ENCODE measurements around the gene SPARCL1.

The SPARCL1 gene

DNA sequence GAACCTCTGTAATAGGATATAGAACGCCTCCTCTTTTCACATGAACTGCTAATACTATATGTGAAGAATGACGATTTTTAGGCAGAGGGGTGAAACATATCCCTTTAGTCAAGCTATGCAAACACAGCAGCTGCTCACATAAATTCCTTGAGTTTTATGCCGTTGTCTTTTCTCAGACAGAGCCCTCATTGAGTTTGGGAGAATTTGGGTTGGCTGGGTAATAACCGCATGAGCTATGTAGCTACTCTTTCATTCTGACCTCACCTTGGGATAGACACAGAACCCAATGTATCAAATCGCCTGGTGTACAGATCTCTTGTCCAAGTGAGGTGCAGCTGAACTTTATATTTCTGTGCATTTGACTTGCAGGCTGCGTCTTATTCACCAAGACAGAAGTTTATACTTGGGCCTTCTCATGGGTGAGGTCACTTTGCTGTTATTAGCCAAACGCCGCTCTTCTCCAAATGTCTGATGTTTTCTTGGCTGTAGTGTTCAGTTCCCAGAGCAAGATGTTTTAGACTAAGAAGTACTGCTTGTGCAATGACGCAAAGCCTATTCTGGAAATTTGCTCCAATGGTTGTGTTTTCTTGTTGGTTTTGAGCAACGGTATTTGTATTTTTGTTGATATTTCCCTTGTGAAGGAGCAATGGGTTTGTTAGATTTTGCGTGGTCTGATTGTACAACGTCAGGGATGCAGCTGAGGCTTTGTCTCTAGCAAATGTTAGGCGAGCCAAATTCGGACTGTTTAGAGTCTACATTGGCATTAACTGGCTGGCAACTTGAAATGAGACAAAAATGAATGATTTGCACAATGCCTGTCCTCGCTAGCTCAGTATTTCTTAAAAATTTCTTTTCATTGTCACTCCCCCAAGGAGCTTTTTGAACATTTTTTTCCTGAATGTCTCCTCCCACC is 11.2 kb upstream of the SPARCL1 start:
- DNase-seq, result no peak

DNA sequence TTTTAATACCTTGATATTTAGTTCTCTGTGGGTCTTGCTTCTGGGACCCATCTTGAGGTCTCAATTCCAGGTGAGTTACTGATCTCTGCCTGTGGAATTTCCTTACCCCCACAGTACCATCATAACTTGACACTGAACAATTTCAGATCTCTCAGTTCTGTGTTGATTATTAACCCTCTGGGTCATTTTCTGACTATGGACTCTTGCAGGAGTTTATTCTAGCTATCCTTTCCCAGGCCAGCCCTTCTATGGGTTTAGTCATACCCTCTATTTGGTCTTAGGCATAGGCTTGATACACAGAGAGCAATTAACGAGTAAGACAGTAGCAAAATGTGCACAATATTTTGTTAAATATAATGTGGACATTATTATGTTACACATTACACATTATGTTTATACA is 3.7 kb upstream of the SPARCL1 start:
- DNase-seq, result no peak

DNA sequence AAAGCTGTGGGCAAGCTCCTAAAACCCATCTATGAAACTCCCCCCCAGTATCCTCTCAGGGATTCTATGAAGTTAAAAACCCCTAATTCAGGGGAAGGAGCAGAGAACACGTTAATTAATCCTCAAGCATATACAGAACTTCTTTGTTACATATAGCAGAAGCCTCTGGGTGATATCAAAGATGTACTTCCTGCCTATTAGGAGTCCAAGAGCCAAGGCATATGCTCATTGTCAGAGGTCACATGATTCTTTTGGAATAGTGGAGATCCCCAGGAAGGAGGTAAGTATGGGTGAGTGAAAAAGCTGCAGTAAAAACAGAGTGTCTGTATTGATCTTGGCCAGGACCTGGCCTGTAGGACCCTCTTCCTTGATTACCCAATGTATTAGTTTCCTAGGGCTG is 2.9 kb upstream of the SPARCL1 start:
- no peak for DNase-seq

DNA sequence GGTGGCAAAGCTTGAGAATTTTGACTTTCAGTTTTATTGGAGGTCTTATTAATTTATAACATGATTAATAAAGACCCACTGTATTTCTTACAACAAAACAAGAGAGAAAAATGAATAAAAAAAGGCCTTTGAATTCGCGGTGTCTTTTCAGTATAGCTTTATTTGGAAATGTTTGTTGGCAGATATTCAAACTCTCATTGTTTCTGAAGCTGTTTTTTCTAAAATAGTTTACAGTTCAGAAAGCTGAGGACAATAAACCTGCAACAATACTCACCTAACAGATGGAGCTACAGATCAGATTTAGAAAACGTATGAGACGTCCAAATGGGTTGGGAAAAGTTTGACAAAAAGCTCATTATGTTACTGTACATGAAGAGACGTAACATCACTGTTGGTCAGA is 2.4 kb upstream of the SPARCL1 start:
- DNase-seq, result no peak

DNA sequence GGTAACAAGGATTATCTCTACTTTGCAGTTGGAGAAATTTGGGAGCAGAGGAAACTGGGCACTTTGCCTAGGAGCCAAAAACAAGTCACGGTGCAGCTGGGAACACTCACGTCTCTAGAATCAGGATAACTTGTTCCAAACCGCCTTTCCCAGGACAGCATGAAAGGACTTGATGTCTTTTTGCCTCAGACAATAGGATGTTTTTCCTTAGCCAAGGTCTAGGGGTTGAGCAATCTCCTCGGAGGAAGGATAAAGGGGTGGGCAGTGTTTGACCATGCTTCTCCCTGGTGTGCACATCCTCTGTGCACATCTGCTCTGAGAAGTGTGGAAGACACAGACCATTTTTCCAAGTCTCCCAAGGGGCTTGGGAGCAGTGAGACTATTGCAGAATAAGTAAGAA is 1.7 kb upstream of the SPARCL1 start:
- no peak for DNase-seq

DNA sequence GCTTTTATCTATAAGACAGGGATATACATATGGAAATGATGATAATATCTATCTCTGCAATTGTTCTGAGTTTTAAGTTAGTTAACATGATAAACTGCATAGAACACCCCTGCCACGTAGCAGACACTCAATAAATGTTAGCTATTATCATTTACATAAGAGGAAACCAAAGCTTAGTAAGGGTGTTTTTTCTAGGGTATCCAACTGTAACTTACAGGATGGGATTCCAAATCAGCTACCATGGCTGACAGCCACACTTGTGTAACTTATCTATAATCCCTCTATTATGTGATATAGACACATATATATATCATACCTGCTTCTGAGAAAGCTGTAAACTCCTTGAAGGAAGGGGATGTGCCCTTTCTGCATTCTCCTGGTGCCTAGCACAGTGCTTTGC is 1.1 kb upstream of the SPARCL1 start:
- no peak for DNase-seq

DNA sequence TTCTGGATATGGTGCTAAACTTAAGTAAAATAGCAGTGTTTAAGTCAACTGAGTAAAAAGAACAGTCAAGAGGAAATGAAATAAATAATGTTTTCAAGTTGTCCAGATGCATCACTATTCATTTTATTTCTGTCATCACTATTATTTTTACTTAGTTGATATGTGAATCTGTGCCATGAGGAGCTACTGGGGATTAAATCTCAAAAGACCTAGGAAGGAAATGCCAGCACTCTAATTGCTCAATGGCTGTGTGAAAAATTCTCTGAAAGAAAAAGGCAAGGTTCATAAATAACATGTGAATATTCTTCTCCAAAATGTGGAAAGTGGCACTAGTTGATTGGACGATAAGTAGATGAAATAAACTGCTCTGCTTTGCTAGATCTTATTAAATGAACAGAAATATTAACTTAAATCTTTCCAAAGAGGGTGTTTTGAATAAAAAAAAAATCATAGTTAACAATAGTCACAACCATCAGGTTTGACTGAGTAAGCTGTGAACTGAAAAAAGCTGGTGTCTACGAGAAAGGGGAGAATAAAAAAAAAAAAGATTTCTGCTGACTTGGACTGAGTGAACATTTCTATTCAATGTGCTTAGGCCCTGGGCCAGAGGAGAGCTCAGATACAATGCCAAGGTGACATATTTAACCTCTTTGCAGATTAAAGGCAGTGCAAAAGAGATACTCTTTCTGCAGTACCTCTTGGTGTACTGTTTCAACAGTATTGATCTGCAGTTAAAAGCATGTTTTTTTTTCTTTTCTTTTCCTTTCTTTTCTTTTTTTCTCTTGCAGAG is 1.6 kb downstream of the SPARCL1 start:
- DNase-seq, result no peak

DNA sequence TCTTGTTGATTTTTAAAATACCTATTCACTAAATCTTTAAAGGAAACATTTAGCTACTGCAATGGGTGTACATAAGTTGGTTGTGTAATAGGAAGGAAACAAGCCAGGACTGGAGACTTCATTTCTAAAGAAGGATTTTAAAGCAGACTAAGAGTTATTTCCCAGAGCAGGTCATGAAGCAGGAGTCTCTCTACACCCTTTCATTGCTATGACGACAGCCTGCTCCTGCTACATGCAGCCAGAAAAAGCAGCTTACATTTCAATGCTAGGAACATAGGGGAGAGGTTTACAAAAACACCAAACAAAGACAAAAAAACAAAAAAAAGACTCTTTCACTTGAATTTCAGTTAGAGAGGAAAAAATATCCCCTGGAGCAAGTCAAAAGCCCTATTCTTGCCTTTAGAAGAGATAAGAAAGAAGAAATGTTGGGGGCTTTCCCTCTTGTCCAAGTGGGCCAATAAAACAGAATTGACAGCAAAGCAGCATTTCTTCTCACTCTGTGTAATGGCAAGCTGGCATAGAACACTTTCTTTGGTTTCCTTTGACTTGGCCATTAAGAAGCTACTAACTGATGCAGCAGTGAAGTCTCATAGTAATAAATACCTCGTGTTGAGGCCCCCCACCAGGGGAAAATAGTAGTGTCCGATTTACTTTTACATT is 3.4 kb downstream of the SPARCL1 start:
- no peak for DNase-seq

DNA sequence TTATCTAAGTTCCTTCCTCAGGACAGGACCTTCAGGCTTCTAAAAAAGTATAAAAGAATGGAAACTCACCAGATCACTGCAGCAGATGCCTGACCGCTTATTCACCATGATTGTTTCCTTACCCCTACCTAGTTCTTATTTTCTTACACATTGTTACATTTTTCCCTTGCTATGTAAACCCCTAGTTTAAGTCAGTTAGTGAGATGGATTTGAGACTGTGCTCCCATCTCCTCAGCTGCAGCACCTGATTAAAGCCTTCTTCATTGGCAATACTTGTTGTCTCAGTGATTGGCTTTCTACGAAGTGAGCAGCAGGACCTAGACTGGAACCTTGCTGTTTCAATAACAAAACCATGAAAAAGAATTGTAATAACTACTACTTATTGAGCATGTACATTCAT is 4.7 kb downstream of the SPARCL1 start:
- no peak for DNase-seq

DNA sequence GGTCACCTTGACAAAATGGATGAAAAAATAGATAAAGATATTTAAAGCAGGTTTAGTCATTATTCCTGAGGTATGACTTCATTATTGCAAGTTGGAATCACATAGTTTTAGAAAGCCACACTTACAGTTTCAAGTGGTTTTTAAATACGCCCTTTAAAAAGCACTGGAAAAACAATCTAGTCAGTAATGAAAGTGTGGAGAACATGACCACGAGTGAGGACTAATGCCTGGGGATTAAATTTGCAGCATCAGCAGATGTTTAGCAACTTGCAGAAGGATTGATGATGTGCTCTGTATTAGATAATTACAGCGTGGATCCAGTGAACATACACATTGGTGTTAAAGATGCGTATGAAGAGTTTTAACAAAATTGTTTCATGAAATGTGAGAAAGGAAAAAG is 5.9 kb downstream of the SPARCL1 start:
- DNase-seq, result no peak

DNA sequence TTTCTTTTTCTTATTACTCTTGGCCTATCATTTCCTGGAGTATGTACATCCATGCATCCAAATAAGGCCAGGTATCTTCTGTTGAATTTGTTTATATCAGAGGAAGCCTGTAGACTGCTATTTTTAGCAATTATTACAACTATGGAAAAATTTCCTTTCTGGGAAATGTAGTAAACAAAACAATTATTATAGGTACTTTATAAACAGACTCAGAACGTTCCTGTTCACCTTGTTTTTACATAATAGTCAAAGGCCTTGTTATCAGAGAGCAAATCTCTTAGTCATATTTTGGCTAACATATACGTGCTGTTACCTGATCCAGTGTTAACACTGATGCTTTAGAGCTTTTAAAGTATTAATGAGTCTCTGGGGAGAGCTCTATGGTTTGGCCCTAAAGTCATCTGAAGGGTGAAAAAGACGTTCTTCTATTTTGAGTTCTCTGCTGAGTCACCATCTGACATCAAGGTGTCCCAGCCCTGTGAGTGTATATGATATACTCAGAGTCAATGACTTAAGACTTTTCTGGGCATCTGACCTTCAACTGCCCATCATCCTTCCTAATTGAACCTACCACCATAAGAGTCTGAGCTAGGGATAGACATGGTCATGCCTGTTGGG is 7.3 kb downstream of the SPARCL1 start:
- DNase-seq, result no peak

DNA sequence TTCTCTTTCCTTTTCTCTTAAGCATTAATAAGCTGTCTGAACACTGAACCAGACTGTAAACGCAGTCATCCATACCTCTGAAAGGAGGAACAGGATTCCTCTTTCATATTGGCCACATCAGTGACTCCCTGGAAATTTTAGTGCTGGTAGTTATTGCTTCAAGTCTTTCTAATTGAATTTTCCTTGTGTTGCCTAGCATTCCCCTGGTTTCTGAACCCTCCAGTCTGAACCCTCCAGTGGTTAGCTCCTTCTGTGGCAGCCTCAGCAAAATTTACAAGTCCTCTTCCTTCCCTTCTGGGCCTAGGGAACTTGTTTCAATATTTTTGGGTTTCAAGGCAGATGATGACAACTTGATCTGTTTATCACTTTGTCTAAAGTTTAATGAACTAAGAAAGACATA is 7.9 kb downstream of the SPARCL1 start:
- no peak for DNase-seq

DNA sequence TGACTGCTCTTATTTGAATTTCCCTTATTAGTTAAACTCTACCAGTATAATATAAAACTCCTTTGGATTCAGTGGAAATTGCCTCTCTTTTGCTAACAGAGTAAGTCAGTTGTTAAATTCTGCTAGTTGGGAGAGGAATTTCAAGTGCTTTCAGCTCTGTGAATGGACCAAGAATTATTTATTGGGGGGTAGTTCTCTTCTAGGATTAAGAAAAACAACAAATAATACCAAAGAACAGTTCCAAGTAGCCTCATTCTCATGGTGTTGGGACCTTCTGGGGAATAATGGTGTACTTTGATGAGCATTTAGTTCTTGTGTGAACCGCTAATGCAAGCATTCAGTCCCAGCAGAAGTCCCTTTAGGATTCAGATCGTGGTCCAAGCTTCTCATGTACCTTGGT is 11.6 kb downstream of the SPARCL1 start:
- DNase-seq, result no peak

DNA sequence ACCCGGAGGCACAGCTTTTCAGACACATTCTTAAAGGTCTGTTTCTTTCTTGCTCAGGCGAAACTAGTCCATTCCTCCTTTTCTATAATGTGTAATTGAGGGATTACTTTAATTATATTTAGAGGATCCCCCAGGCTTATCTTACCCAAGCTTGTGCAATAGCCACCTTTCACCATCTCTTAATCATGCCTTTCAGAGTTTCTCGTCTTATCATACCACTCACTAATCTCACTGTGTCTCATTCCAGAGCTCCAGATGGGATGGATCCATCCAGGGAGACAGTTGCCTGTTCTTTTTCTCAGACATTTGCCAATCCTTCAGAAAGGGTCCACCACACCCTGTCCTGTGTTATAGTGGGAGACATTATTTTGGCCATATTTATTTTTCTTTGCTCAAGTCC is 12.5 kb downstream of the SPARCL1 start:
- DNase-seq, result no peak

DNA sequence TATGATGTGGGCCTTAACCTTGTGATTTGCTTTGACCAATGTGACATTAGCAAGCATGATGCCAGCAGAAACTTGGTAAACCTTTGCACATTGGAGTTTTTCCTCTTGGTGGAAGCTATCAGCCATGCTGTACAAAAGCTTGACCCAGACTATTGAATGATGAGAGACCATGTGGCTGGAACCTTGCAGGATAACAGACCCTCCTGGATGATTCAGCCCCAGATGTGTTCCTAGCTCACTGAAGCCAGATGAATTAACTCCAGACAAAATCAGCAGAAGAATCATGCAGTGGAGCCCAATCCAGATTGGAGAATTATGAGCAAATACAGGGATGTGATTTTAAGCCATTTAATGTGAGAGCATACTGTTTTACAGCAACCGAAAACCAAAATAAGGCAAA is 16.8 kb downstream of the SPARCL1 start:
- no peak for DNase-seq

DNA sequence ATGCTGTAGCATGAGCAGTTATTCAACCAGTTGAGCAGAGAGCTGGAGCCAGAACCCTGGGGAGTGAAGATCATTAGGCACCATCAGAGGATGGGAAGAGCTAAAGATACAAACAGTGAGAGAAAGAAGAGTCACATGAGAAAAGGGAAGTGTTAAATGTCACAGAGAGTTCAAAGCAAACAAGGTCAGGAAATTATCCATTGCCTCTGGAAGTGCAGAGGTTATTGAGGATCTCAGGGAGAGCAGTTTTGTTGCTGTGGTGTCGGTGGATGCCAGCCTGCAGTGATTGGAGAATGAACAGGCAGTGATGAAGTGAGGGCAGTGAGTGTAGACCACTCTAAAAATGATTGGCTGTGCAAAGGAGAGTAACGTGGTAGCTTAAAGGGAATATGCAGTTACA is 17.7 kb downstream of the SPARCL1 start:
- DNase-seq, result no peak

DNA sequence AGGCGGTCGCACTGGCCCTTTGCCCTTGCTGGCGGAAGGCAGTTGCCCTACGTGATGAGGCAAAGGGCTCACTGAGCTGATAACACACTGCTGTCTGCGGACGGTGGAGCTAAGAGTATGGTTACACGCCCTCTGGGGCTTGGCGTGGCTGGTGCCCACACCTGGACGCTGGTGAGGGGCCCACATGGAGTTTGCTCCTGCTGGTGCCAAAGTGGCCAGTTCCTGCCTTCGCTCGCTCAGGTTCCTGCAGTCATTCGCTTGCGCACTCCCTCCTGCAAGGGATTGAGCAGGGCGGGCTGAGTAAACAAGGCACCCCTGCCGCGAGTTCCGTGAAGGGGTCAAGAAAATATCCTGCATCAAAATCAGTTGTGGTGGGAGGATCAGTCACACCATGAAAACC is 18.4 kb downstream of the SPARCL1 start:
- DNase-seq, result no peak

DNA sequence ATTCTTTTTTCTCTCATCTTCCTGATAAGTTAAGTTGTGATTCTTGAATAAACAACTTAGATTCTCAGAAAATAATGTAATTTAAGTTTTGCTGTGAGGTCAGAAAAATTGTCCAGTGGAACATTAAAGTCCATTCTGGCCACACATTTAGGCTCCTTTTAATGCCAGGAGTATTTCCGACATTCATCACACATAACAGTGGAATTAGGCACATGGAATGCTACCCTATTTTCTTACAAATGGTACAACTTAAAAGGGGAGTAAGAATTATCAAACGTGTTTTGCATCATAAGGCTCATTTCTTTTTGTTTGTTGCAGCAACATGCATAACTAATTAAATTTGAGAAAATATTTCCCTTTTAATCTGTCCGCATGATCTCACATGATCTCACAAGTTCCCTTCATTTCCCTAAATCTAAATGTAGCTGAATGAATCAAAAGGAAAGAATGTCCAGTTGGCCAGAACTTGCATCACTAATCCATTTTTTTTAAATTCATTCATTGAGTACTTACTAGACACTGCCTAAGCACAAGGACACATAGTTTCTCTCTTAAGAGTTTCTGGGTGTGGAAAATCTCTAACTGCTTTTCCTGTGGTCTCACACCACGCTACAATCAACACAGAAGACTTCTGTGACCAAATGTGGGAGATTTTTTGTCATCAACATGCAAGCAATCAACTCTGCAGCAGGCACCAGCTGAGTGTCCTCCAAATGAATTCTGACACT is 22.0 kb downstream of the SPARCL1 start:
- DNase-seq, result no peak

DNA sequence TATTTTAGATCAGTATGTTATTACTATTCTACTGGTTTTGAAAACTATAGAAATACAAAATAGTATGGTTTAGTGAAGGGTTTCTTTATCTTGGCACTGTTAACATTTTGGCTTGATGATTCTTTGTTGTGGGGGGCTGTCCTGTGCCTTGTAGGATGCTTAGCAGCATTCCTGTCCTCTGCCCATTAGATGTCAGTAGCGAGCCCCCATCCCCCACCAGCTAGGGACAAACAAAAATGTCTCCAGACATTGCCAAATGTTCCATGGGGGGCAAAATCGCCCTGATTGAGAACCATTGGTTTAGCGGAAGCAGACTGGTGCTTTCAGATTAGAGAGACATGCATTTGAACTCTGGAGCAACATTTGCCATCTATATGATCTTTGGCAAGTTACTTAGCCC is 23.3 kb downstream of the SPARCL1 start:
- no peak for DNase-seq

DNA sequence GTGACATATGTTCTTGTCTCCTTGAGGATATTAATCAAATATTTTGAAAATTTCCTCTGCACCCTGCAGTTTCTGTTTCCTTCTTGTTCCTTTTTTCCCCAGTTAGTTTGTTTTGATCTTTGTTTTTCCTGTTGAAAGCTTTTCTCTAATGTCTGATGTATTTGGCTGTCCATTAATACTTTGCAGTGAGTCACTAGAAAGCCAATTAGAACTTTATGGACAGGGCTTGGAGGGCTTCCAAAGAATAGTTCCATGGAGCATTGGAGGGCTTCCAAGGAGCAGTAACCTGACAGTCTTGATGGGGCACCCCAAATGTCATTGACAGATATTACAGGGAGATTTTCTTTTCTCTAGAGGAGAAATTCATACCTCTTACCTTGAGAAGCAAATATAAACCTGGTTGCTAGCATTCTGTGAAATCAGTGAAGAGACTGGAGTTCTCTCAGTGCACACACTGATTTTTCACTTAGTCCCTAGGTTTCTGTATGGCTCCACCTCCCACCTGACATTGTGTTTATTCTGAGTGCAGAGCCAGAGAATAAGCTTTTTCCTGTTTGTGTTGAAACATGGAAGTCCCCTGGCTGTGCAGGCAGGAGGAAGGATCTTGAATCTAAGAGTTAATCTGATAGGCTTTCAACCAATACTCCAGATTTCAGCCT is 26.5 kb downstream of the SPARCL1 start:
- DNase-seq, result peak in 2 of 3 donors; percentile 5 to 17

DNA sequence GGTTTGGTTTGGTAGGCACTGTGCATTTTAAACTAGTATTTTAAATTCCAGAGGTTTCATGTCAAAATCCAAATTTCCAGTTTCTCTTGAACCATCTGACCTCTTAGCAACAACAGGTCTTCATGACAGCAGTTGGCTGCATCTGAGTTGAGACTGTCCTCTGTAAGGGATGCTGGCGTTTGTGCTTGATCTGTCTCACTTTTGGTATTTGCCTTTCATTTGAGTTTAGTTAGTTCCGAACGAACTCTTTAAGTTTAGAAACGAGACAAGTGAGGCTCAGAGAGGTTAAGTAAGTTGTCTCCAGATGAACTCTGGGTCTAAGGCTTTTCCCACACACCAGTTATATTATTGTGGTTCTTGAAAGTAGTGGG is 29.1 kb downstream of the SPARCL1 start:
- no peak for DNase-seq

Data from suppressor macrophage treated with lipopolysaccharide for 1 hour (primary cell).